HTR-8/SVneo (cell line): ENCODE data around the gene CENPA.
"Not testable (repeated sequence)": the region's sequence is repeated elsewhere in the genome, so short reads cannot be mapped to it uniquely, and the experiment has no call there.

ENCODE experiments used
- DNase-seq: peaks from one replicate; pipeline ENCODE4 v3.0.0; 2011; ENCODE audit warnings: low spot score, mixed read lengths; ENCODE audit not compliant: insufficient read length
- FAIRE-seq: peaks from 2 replicates; lab custom pipeline; 2011; peaks lifted over from hg19 to GRCh38; lab: Jason Lieb, UNC

The CENPA gene

GRCh38 chr2:26759845-26760244 is 26.0 kb upstream of the CENPA start:
- no peak for FAIRE-seq
- DNase-seq = no peak

- not testable (repeated sequence) for DNase-seq, FAIRE-seq
Observed at GRCh38 chr2:26760991-26761390, 24.9 kb upstream of the CENPA start.

- no peak for DNase-seq
- no peak for FAIRE-seq
Observed at GRCh38 chr2:26763019-26763418, 22.8 kb upstream of the CENPA start.

GRCh38 chr2:26764078-26764887 is 21.6 kb upstream of the CENPA start, which contains the start of gene SLC35F6:
SLC35F6 (plus strand) TSS chr2:26764284; CDS start chr2:26764350, 66 bp downstream.
- peak; percentile 87 for DNase-seq
- no peak for FAIRE-seq

GRCh38 chr2:26764906-26765305 is 20.9 kb upstream of the CENPA start:
- FAIRE-seq (no peak), DNase-seq (no peak)

- DNase-seq = no peak
Observed at GRCh38 chr2:26765475-26766200, 20.2 kb upstream of the CENPA start.

GRCh38 chr2:26767129-26767528 is 18.7 kb upstream of the CENPA start:
- FAIRE-seq (no peak), DNase-seq (no peak)

More at GRCh38 chr2:26765475-26766200, 20.2 kb upstream of the CENPA start:
- FAIRE-seq = no peak

- DNase-seq (no peak), FAIRE-seq (no peak)
Observed at GRCh38 chr2:26767894-26768487, 17.9 kb upstream of the CENPA start.

- FAIRE-seq (no peak), DNase-seq (no peak)
Observed at GRCh38 chr2:26768759-26769088, 17.1 kb upstream of the CENPA start.

GRCh38 chr2:26769089-26769761 is 16.6 kb upstream of the CENPA start:
- DNase-seq = no peak
- no peak for FAIRE-seq

- FAIRE-seq = no peak
- DNase-seq = no peak
Observed at GRCh38 chr2:26770986-26771586, 14.8 kb upstream of the CENPA start.

- FAIRE-seq = no peak
- no peak for DNase-seq
Observed at GRCh38 chr2:26772064-26773001, 13.5 kb upstream of the CENPA start.

GRCh38 chr2:26776195-26776800 is 9.6 kb upstream of the CENPA start:
- DNase-seq = no peak
- no peak for FAIRE-seq

- FAIRE-seq (peak; percentile 46), DNase-seq (no peak)
Observed at GRCh38 chr2:26778098-26778497, 7.8 kb upstream of the CENPA start.

- DNase-seq = no peak
- no peak for FAIRE-seq
Observed at GRCh38 chr2:26778507-26778906, 7.3 kb upstream of the CENPA start.

- DNase-seq (no peak), FAIRE-seq (no peak)
Observed at GRCh38 chr2:26780203-26780760, 5.6 kb upstream of the CENPA start.

GRCh38 chr2:26782876-26783704 is 2.8 kb upstream of the CENPA start:
- no peak for FAIRE-seq
- DNase-seq = no peak
